Mesothelial cell of epicardium (in vitro differentiated cells): Measurements from ENCODE around the gene RPL9. TPM values are rescaled to one million over a fixed set of nuclear protein-coding genes. Genes with fewer than 3 reads are reported as not detected.

ENCODE experiments used
- DNase-seq, 2 experiments: peaks; one replicate each; pipeline ENCODE4 v3.0.0; 2021; ENCODE audit warnings: low spot score in 2 of 2; ENCODE audit not compliant: unreplicated experiment in 2 of 2
- H3K27ac Mint-ChIP-seq: 2 replicates; pipeline ENCODE4 v1.8.0; 2021; ENCODE audit warnings: mixed read lengths
- H3K27me3 Mint-ChIP-seq: 2 replicates; pipeline ENCODE4 v1.8.0; 2021; ENCODE audit warnings: low read depth, mixed read lengths
- H3K36me3 Mint-ChIP-seq: 2 replicates; pipeline ENCODE4 v1.8.0; 2021; ENCODE audit warnings: mixed read lengths
- H3K4me1 Mint-ChIP-seq: 2 replicates; pipeline ENCODE4 v1.8.0; 2021; ENCODE audit warnings: mixed read lengths
- H3K4me3 Mint-ChIP-seq: 2 replicates; pipeline ENCODE4 v1.8.0; 2021; ENCODE audit warnings: mild to moderate bottlenecking, moderate library complexity, mixed read lengths
- H3K9me3 Mint-ChIP-seq: 2 replicates; pipeline ENCODE4 v1.8.0; 2021; ENCODE audit warnings: mixed read lengths
- total RNA-seq: library from RNA; stranded (reverse); gene quantifications from 3 replicates; pipeline ENCODE4 v1.2.1, GENCODE V29; 2021
- TF ChIP-seq, protein P1 (sequence below): fragments of 200-600 bp; sonication (generic); IDR thresholded peaks from one replicate; pipeline ENCODE4 v1.5.0; 2021; ENCODE audit warnings: antibody characterized with exemption; ENCODE audit not compliant: unreplicated experiment

The RPL9 gene
- total RNA-seq, 1 donor from 2014 or later = 1,647 TPM

DNA sequence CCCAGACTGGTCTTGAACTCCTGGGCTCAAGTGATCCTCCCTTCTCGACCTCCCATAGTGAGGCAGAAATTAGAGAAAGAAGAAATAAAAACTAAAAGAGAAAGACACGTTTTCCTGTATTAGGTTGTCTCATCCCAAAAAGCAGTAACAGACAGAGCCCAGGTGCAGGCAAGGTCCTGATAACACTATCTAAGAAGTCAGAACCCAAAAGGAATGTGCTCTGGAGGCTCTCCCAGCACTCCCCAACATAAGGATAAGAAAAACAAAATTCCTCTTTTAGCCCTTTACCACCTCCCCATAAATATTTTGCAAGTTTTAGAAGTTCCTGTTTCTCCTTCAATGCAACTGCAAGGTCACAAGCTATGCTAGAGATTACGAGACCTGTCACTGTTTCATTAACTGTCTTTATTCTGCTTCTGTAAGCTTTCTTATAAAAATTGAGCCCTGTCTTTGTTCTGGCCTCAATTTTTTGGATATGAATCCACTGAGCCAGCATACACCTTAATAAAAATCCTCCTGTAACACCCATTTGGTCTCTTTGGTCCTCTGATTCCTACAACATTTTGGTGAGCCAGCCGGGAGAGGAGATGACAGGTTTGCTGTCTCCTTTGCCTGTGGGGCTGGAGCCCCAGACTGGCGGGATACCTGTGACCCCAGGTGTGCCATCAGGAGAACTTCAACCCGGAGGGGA is 26.0 kb upstream of the RPL9 start:
- peaks cover 7% of the 10 kb centered on the region for H3K9me3 Mint-ChIP-seq
- H3K4me3 Mint-ChIP-seq = no peak overlapping the region
- TF ChIP-seq, protein P1, sequence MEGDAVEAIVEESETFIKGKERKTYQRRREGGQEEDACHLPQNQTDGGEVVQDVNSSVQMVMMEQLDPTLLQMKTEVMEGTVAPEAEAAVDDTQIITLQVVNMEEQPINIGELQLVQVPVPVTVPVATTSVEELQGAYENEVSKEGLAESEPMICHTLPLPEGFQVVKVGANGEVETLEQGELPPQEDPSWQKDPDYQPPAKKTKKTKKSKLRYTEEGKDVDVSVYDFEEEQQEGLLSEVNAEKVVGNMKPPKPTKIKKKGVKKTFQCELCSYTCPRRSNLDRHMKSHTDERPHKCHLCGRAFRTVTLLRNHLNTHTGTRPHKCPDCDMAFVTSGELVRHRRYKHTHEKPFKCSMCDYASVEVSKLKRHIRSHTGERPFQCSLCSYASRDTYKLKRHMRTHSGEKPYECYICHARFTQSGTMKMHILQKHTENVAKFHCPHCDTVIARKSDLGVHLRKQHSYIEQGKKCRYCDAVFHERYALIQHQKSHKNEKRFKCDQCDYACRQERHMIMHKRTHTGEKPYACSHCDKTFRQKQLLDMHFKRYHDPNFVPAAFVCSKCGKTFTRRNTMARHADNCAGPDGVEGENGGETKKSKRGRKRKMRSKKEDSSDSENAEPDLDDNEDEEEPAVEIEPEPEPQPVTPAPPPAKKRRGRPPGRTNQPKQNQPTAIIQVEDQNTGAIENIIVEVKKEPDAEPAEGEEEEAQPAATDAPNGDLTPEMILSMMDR = no peak
- peaks cover 3% of the 10 kb centered on the region for H3K4me1 Mint-ChIP-seq
- no peak overlapping the region for H3K27ac Mint-ChIP-seq
- DNase-seq = no peak
- H3K36me3 Mint-ChIP-seq = peaks cover 4% of the 10 kb centered on the region
- no peaks in the 10 kb centered on the region for H3K27me3 Mint-ChIP-seq

DNA sequence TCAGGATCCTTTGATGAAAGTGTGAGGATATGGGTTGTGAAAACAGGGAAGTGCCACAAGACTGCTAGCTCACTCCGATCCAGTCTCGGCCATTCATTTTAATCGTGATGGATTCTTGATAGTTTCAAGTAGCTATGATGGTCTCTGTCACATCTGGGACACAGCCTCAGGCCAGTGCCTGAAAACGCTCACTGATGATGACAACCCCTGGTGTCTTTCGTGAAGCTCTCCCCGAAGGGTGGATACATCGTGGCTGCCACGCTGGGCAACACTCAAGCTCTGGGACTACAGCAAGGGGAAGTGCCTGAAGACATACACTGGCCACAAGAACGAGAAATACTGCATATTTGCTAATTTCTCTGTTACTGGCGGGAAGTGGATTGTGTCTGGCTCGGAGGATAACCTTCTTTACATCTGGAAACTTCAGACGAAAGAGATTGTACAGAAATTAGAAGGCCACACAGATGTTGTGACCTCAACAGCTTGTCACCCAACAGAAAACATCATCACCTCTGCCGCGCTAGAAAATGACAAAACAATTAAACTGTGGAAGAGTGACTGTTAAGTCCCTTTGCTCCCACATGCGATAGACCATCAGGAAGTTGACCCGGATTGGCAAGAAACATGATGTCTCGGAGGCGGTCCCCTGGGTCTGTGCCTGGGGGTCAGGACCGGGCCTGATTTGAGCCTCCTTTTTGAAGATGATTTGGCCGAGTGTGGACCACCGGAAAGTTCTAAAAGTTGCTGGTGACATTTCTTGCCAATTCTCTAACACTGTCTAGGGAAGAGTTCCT is 22.4 kb upstream of the RPL9 start:
- peaks cover 12% of the 10 kb centered on the region for H3K36me3 Mint-ChIP-seq
- peaks cover 7% of the 10 kb centered on the region for H3K9me3 Mint-ChIP-seq
- H3K4me1 Mint-ChIP-seq = peaks cover under 1% of the 10 kb centered on the region
- no peak overlapping the region for H3K4me3 Mint-ChIP-seq
- H3K27me3 Mint-ChIP-seq = no peaks in the 10 kb centered on the region
- H3K27ac Mint-ChIP-seq = no peak overlapping the region
- TF ChIP-seq, protein P1 = no peak
- DNase-seq = no peak

DNA sequence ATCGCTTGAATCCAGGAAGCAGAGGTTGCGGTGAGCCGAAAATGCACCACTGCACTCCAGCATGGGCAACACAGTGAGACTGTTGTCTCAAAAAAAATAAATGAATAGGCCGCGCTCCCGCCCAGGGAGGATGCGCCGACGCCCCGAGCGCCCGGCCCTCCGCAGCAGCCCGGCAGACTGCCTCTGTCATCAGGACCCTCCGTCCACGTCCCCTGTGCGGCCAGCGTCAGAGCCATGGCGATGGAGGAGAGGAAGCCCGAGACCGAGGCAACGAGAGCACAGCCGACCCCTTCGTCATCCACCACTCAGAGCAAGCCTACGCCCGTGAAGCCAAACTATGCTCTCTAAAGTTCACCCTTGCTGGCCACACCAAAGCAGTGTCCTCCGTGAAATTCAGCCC is 21.5 kb upstream of the RPL9 start:
- TF ChIP-seq, protein P1 = no peak
- Mint-ChIP-seq H3K4me3 (no peak overlapping the region), H3K27ac (no peak overlapping the region), H3K36me3 (peaks cover 12% of the 10 kb centered on the region), H3K9me3 (peaks cover 7% of the 10 kb centered on the region), H3K4me1 (no peaks in the 10 kb centered on the region), H3K27me3 (no peaks in the 10 kb centered on the region)
- no peak for DNase-seq

DNA sequence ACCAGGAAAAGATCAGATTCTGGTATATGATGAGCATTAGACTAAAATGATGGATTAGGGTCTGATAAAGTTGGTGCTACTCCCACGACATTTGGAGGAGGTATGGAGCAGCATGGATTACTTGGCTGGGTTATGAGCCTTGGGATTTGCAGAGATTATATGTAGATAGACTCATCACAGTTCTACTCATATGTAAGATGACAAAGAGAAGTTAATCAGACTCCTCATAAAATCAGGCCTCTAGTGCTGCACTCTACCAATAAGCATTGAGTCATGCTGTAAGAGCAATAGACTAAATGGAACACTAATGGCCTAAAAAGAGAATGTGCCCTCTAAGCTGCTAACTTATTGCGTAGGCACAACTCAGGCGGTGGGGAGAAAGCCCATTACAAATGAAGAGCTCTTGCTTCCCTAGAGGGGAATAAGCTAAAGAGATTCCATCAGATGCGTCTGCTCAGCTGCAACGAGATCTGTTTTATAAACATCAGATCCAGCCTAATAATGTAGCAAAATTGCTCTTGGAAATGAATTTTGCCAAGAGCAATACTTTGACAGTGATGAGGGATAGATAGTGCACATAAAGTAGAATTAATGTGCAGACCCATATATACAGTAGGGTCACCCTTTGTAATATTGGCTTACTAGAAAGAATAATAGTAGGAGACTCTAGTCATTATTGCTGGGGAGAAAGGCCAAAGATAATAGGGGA is 17.6 kb upstream of the RPL9 start:
- no peak overlapping the region for H3K27ac Mint-ChIP-seq
- TF ChIP-seq, protein P1 = no peak
- H3K4me3 Mint-ChIP-seq = no peak overlapping the region
- peaks cover 8% of the 10 kb centered on the region for H3K36me3 Mint-ChIP-seq
- no peaks in the 10 kb centered on the region for H3K9me3 Mint-ChIP-seq
- no peak for DNase-seq
- H3K4me1 Mint-ChIP-seq = no peaks in the 10 kb centered on the region
- H3K27me3 Mint-ChIP-seq = no peaks in the 10 kb centered on the region

DNA sequence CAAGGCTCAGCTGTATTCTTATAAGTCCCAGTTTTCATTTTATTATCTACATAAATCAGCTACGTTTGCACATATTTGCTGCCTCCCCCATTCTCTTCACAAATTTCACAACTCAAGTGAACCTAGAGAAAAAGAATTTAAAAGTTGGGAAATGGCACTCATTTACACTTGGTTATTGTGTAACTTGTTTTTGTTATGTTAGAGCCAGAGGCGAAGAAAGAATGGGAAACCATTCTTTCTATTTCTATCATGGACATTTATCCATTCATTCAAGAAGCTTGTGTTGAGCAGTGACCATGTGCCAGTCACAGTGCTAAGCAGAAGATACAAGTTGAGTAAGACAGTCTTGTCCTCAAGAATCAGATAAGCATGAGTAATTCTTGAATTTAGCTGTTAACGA is 13.7 kb upstream of the RPL9 start:
- Mint-ChIP-seq H3K4me3 (no peak overlapping the region), H3K27ac (no peak overlapping the region), H3K27me3 (no peaks in the 10 kb centered on the region), H3K4me1 (peaks cover 13% of the 10 kb centered on the region), H3K36me3 (peaks cover 13% of the 10 kb centered on the region), H3K9me3 (no peaks in the 10 kb centered on the region)
- no peak for DNase-seq
- TF ChIP-seq, protein P1 = no peak
